ENCODE results near the gene USP33. TPM values are rescaled to one million over a fixed set of nuclear protein-coding genes. Genes with fewer than 3 reads are reported as not detected.

Gene USP33
- total and polyA plus RNA-seq, 2 of the 13 experiments (the other 11 are each of a cell fraction or from before 2014, with no cell fraction given) = 32.0 to 49.1 TPM

- TF ChIP-seq NFIB (CRISPR knock-in tag; IDR thresholded peaks at IDR 0.05; ENCODE audit: borderline replicate concordance) (no peak), ZNF441 (CRISPR knock-in tag; IDR thresholded peaks at IDR 0.05; ENCODE audit: borderline replicate concordance) (no peak; the same call in 1 of the 2 replicates), AKAP8 (CRISPR knock-in tag; IDR thresholded peaks at IDR 0.05) (no peak), ARNT (IDR thresholded peaks at IDR 0.05) (no peak), ZNF234 (CRISPR knock-in tag; conservative IDR thresholded peaks at IDR 0.05) (no peak), HMGA1 (CRISPR knock-in tag; conservative IDR thresholded peaks at IDR 0.05) (no peak), CENPBD1 (CRISPR knock-in tag; IDR thresholded peaks at IDR 0.05; ENCODE audit: borderline replicate concordance, low read depth) (no peak; the same call in 1 of the 2 replicates), ZNF781 (CRISPR knock-in tag; IDR thresholded peaks at IDR 0.05; ENCODE audit: borderline replicate concordance, not compliant biosample characterization) (no peak), CHD4 (IDR thresholded peaks at IDR 0.05; ENCODE audit: borderline replicate concordance, low read length) (no peak), REL (CRISPR knock-in tag; conservative IDR thresholded peaks at IDR 0.05) (no peak), ZNF674 (CRISPR knock-in tag; IDR thresholded peaks at IDR 0.05; ENCODE audit: low read depth) (no peak; the same call in 1 of the 2 replicates), RFX1 (IDR thresholded peaks at IDR 0.05) (no peak), SCMH1 (CRISPR knock-in tag; IDR thresholded peaks at IDR 0.05; ENCODE audit: borderline replicate concordance) (no peak), FOXP4 (CRISPR knock-in tag; IDR thresholded peaks at IDR 0.05) (peak; percentile 55), ZBTB20 (CRISPR knock-in tag; IDR thresholded peaks at IDR 0.05; ENCODE audit: borderline replicate concordance, low read depth) (no peak; the same call in 1 of the 2 replicates), ELK4 (CRISPR knock-in tag; IDR thresholded peaks at IDR 0.05; ENCODE audit: borderline replicate concordance) (no peak), ZBTB8A (CRISPR knock-in tag; IDR thresholded peaks at IDR 0.05; ENCODE audit: borderline replicate concordance, low read depth) (no peak), YEATS4 (CRISPR knock-in tag; IDR thresholded peaks at IDR 0.05; ENCODE audit: borderline replicate concordance) (peak; percentile 70; the same call in 1 of the 2 replicates), KLF16 (CRISPR knock-in tag; IDR thresholded peaks at IDR 0.05) (no peak), ZNF792 (CRISPR knock-in tag; IDR thresholded peaks at IDR 0.05) (no peak), SMC3 (IDR thresholded peaks at IDR 0.05; ENCODE audit: low read length) (peak; percentile 12; the same call in 1 of the 2 replicates), JUND (CRISPR knock-in tag; IDR thresholded peaks at IDR 0.05) (no peak)
- TF ChIP-seq, protein P1, sequence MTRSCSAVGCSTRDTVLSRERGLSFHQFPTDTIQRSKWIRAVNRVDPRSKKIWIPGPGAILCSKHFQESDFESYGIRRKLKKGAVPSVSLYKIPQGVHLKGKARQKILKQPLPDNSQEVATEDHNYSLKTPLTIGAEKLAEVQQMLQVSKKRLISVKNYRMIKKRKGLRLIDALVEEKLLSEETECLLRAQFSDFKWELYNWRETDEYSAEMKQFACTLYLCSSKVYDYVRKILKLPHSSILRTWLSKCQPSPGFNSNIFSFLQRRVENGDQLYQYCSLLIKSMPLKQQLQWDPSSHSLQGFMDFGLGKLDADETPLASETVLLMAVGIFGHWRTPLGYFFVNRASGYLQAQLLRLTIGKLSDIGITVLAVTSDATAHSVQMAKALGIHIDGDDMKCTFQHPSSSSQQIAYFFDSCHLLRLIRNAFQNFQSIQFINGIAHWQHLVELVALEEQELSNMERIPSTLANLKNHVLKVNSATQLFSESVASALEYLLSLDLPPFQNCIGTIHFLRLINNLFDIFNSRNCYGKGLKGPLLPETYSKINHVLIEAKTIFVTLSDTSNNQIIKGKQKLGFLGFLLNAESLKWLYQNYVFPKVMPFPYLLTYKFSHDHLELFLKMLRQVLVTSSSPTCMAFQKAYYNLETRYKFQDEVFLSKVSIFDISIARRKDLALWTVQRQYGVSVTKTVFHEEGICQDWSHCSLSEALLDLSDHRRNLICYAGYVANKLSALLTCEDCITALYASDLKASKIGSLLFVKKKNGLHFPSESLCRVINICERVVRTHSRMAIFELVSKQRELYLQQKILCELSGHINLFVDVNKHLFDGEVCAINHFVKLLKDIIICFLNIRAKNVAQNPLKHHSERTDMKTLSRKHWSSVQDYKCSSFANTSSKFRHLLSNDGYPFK (CRISPR knock-in tag; IDR thresholded peaks at IDR 0.05; ENCODE audit: borderline replicate concordance) = no peak
These were observed 76.2 kb downstream of the USP33 start (continued) for GRCh38 chr1:77683160-77684148.
